Measurements from ENCODE around the gene TIMP2.

DNA sequence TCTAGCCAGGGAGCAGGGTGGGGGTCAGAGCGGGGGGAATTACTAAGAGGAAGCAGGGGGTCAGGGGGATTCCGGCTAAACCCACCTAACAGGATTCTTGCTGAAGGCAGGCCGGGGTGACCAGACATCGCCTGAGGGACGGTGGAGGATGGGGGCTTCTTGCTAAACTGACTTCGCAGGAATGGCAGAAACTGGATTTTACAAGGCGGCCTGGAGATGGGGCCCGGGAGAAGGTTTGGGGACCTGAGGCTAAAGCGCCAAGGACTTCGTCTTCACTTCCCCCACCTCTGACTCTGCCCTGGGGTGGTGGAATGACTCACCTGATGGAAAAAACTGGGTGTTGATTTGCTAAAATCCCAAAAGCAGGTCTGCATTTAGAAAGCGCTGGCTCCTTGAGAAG lies 31.1 kb upstream of the TIMP2 start:
- TF ChIP-seq, protein P1, sequence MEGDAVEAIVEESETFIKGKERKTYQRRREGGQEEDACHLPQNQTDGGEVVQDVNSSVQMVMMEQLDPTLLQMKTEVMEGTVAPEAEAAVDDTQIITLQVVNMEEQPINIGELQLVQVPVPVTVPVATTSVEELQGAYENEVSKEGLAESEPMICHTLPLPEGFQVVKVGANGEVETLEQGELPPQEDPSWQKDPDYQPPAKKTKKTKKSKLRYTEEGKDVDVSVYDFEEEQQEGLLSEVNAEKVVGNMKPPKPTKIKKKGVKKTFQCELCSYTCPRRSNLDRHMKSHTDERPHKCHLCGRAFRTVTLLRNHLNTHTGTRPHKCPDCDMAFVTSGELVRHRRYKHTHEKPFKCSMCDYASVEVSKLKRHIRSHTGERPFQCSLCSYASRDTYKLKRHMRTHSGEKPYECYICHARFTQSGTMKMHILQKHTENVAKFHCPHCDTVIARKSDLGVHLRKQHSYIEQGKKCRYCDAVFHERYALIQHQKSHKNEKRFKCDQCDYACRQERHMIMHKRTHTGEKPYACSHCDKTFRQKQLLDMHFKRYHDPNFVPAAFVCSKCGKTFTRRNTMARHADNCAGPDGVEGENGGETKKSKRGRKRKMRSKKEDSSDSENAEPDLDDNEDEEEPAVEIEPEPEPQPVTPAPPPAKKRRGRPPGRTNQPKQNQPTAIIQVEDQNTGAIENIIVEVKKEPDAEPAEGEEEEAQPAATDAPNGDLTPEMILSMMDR (IDR thresholded peaks at IDR 0.05), result no peak
- TF ChIP-seq POLR2A (IDR thresholded peaks at IDR 0.05) (no peak), EP300 (IDR thresholded peaks at IDR 0.05) (no peak)

Measured in tibial nerve (tissue), 4 donors.